ENCODE results near the gene LRRC31.
A peak's percentile ranks its signal among the peaks of the same experiment; 100 is the strongest.

The LRRC31 gene

GRCh38 chr3:169869484-169870220 lies at the start of gene LRRC31:
LRRC31 (minus strand) TSS chr3:169869935; CDS start chr3:169869807, 128 bp downstream.
- H3K27me3 ChIP-seq (ENCODE audit: low read depth, low read length), result no peaks in the 10 kb centered on the region
- H3K9me3 ChIP-seq (ENCODE audit: control insufficient read depth in 1 of 2, low read length in 2 of 2), result no peaks in the 10 kb centered on the region
- H3K27ac ChIP-seq (ENCODE audit: low read length), result peak within 1 kb of the TSS; percentile 60
- H3K4me3 ChIP-seq (ENCODE audit: low read depth in 1 of 2, low read length in 2 of 2), result peak within 1 kb of the TSS in 1 of 2 donors; percentile 45
- H3K36me3 ChIP-seq (ENCODE audit: control insufficient read depth in 1 of 2, insufficient read depth in 2 of 2, low read length in 2 of 2), result no peaks in the 10 kb centered on the region
- H3K4me1 ChIP-seq (ENCODE audit: control insufficient read depth in 1 of 2, insufficient read depth in 2 of 2, low read length in 2 of 2), result no peaks in the 10 kb centered on the region

GRCh38 chr3:169914321-169914720 lies 44.6 kb upstream of the LRRC31 start:
- H3K36me3 ChIP-seq (ENCODE audit: control insufficient read depth in 1 of 2, insufficient read depth in 2 of 2, low read length in 2 of 2), result no peaks in the 10 kb centered on the region
- no peak overlapping the region for H3K4me3 ChIP-seq (ENCODE audit: low read depth in 1 of 2, low read length in 2 of 2)
- H3K27ac ChIP-seq (ENCODE audit: low read length), result no peak overlapping the region
- no peaks in the 10 kb centered on the region for H3K4me1 ChIP-seq (ENCODE audit: control insufficient read depth in 1 of 2, insufficient read depth in 2 of 2, low read length in 2 of 2)
- H3K9me3 ChIP-seq (ENCODE audit: control insufficient read depth in 1 of 2, low read length in 2 of 2), result no peaks in the 10 kb centered on the region
- no peaks in the 10 kb centered on the region for H3K27me3 ChIP-seq (ENCODE audit: low read depth, low read length)

GRCh38 chr3:169913323-169913722 lies 43.6 kb upstream of the LRRC31 start:
- Histone ChIP-seq H3K4me3 (ENCODE audit: low read depth in 1 of 2, low read length in 2 of 2) (no peak overlapping the region), H3K36me3 (ENCODE audit: control insufficient read depth in 1 of 2, insufficient read depth in 2 of 2, low read length in 2 of 2) (no peaks in the 10 kb centered on the region), H3K4me1 (ENCODE audit: control insufficient read depth in 1 of 2, insufficient read depth in 2 of 2, low read length in 2 of 2) (no peaks in the 10 kb centered on the region), H3K27ac (ENCODE audit: low read length) (no peak overlapping the region), H3K9me3 (ENCODE audit: control insufficient read depth in 1 of 2, low read length in 2 of 2) (no peaks in the 10 kb centered on the region), H3K27me3 (ENCODE audit: low read depth, low read length) (no peaks in the 10 kb centered on the region)

- no peak within 1 kb of the TSS for H3K4me3 ChIP-seq (ENCODE audit: low read depth in 1 of 2, low read length in 2 of 2)
- H3K27me3 ChIP-seq (ENCODE audit: low read depth, low read length), result no peaks in the 10 kb centered on the region
- H3K27ac ChIP-seq (ENCODE audit: low read length), result no peak within 1 kb of the TSS
- no peaks in the 10 kb centered on the region for H3K9me3 ChIP-seq (ENCODE audit: control insufficient read depth in 1 of 2, low read length in 2 of 2)
- no peaks in the 10 kb centered on the region for H3K4me1 ChIP-seq (ENCODE audit: control insufficient read depth in 1 of 2, insufficient read depth in 2 of 2, low read length in 2 of 2)
- no peaks in the 10 kb centered on the region for H3K36me3 ChIP-seq (ENCODE audit: control insufficient read depth in 1 of 2, insufficient read depth in 2 of 2, low read length in 2 of 2)
Observed at GRCh38 chr3:169911272-169911671, 41.5 kb upstream of the LRRC31 start, which contains the start of gene SAMD7. SAMD7 (plus strand) TSS chr3:169911572; CDS start chr3:169919499, 7,927 bp downstream.

GRCh38 chr3:169907944-169908343 lies 38.2 kb upstream of the LRRC31 start:
- H3K9me3 ChIP-seq (ENCODE audit: control insufficient read depth in 1 of 2, low read length in 2 of 2), result peaks cover 0 to 3% of the 10 kb centered on the region in 2 donors
- no peak overlapping the region for H3K27ac ChIP-seq (ENCODE audit: low read length)
- no peaks in the 10 kb centered on the region for H3K36me3 ChIP-seq (ENCODE audit: control insufficient read depth in 1 of 2, insufficient read depth in 2 of 2, low read length in 2 of 2)
- no peaks in the 10 kb centered on the region for H3K27me3 ChIP-seq (ENCODE audit: low read depth, low read length)
- H3K4me3 ChIP-seq (ENCODE audit: low read depth in 1 of 2, low read length in 2 of 2), result no peak overlapping the region
- H3K4me1 ChIP-seq (ENCODE audit: control insufficient read depth in 1 of 2, insufficient read depth in 2 of 2, low read length in 2 of 2), result no peaks in the 10 kb centered on the region

GRCh38 chr3:169907476-169907875 lies 37.7 kb upstream of the LRRC31 start:
- Histone ChIP-seq H3K27me3 (ENCODE audit: low read depth, low read length) (no peaks in the 10 kb centered on the region), H3K4me1 (ENCODE audit: control insufficient read depth in 1 of 2, insufficient read depth in 2 of 2, low read length in 2 of 2) (no peaks in the 10 kb centered on the region), H3K4me3 (ENCODE audit: low read depth in 1 of 2, low read length in 2 of 2) (no peak overlapping the region), H3K9me3 (ENCODE audit: control insufficient read depth in 1 of 2, low read length in 2 of 2) (peaks cover 0 to 6% of the 10 kb centered on the region in 2 donors), H3K27ac (ENCODE audit: low read length) (no peak overlapping the region), H3K36me3 (ENCODE audit: control insufficient read depth in 1 of 2, insufficient read depth in 2 of 2, low read length in 2 of 2) (no peaks in the 10 kb centered on the region)

GRCh38 chr3:169905404-169905803 lies 35.7 kb upstream of the LRRC31 start:
- Histone ChIP-seq H3K27ac (ENCODE audit: low read length) (no peak overlapping the region), H3K4me1 (ENCODE audit: control insufficient read depth in 1 of 2, insufficient read depth in 2 of 2, low read length in 2 of 2) (no peaks in the 10 kb centered on the region), H3K27me3 (ENCODE audit: low read depth, low read length) (no peaks in the 10 kb centered on the region), H3K4me3 (ENCODE audit: low read depth in 1 of 2, low read length in 2 of 2) (no peak overlapping the region), H3K36me3 (ENCODE audit: control insufficient read depth in 1 of 2, insufficient read depth in 2 of 2, low read length in 2 of 2) (no peaks in the 10 kb centered on the region), H3K9me3 (ENCODE audit: control insufficient read depth in 1 of 2, low read length in 2 of 2) (peaks cover 2 to 21% of the 10 kb centered on the region in 2 donors)

GRCh38 chr3:169901453-169901852 lies 31.7 kb upstream of the LRRC31 start:
- Histone ChIP-seq H3K4me3 (ENCODE audit: low read depth in 1 of 2, low read length in 2 of 2) (no peak overlapping the region), H3K9me3 (ENCODE audit: control insufficient read depth in 1 of 2, low read length in 2 of 2) (peaks cover 2 to 21% of the 10 kb centered on the region in 2 donors), H3K36me3 (ENCODE audit: control insufficient read depth in 1 of 2, insufficient read depth in 2 of 2, low read length in 2 of 2) (no peaks in the 10 kb centered on the region), H3K4me1 (ENCODE audit: control insufficient read depth in 1 of 2, insufficient read depth in 2 of 2, low read length in 2 of 2) (no peaks in the 10 kb centered on the region), H3K27ac (ENCODE audit: low read length) (no peak overlapping the region), H3K27me3 (ENCODE audit: low read depth, low read length) (no peaks in the 10 kb centered on the region)

- no peak overlapping the region for H3K27ac ChIP-seq (ENCODE audit: low read length)
- H3K4me1 ChIP-seq (ENCODE audit: control insufficient read depth in 1 of 2, insufficient read depth in 2 of 2, low read length in 2 of 2), result no peaks in the 10 kb centered on the region
- no peak overlapping the region for H3K4me3 ChIP-seq (ENCODE audit: low read depth in 1 of 2, low read length in 2 of 2)
- H3K9me3 ChIP-seq (ENCODE audit: control insufficient read depth in 1 of 2, low read length in 2 of 2), result peaks cover 2 to 13% of the 10 kb centered on the region in 2 donors
- no peaks in the 10 kb centered on the region for H3K36me3 ChIP-seq (ENCODE audit: control insufficient read depth in 1 of 2, insufficient read depth in 2 of 2, low read length in 2 of 2)
- no peaks in the 10 kb centered on the region for H3K27me3 ChIP-seq (ENCODE audit: low read depth, low read length)
Observed at GRCh38 chr3:169897284-169897683, 27.5 kb upstream of the LRRC31 start.

GRCh38 chr3:169895072-169895471 lies 25.3 kb upstream of the LRRC31 start:
- Histone ChIP-seq H3K9me3 (ENCODE audit: control insufficient read depth in 1 of 2, low read length in 2 of 2) (no peaks in the 10 kb centered on the region), H3K27me3 (ENCODE audit: low read depth, low read length) (no peaks in the 10 kb centered on the region), H3K36me3 (ENCODE audit: control insufficient read depth in 1 of 2, insufficient read depth in 2 of 2, low read length in 2 of 2) (no peaks in the 10 kb centered on the region), H3K27ac (ENCODE audit: low read length) (no peak overlapping the region), H3K4me3 (ENCODE audit: low read depth in 1 of 2, low read length in 2 of 2) (no peak overlapping the region), H3K4me1 (ENCODE audit: control insufficient read depth in 1 of 2, insufficient read depth in 2 of 2, low read length in 2 of 2) (no peaks in the 10 kb centered on the region)

- Histone ChIP-seq H3K27ac (ENCODE audit: low read length) (no peak overlapping the region), H3K4me3 (ENCODE audit: low read depth in 1 of 2, low read length in 2 of 2) (no peak overlapping the region), H3K9me3 (ENCODE audit: control insufficient read depth in 1 of 2, low read length in 2 of 2) (no peaks in the 10 kb centered on the region), H3K36me3 (ENCODE audit: control insufficient read depth in 1 of 2, insufficient read depth in 2 of 2, low read length in 2 of 2) (no peaks in the 10 kb centered on the region), H3K4me1 (ENCODE audit: control insufficient read depth in 1 of 2, insufficient read depth in 2 of 2, low read length in 2 of 2) (no peaks in the 10 kb centered on the region), H3K27me3 (ENCODE audit: low read depth, low read length) (no peaks in the 10 kb centered on the region)
Observed at GRCh38 chr3:169894110-169894509, 24.4 kb upstream of the LRRC31 start.

- H3K27ac ChIP-seq (ENCODE audit: low read length), result no peak overlapping the region
- no peak overlapping the region for H3K4me3 ChIP-seq (ENCODE audit: low read depth in 1 of 2, low read length in 2 of 2)
- H3K9me3 ChIP-seq (ENCODE audit: control insufficient read depth in 1 of 2, low read length in 2 of 2), result no peaks in the 10 kb centered on the region
- peaks cover 0 to under 1% of the 10 kb centered on the region in 2 donors for H3K4me1 ChIP-seq (ENCODE audit: control insufficient read depth in 1 of 2, insufficient read depth in 2 of 2, low read length in 2 of 2)
- no peaks in the 10 kb centered on the region for H3K27me3 ChIP-seq (ENCODE audit: low read depth, low read length)
- no peaks in the 10 kb centered on the region for H3K36me3 ChIP-seq (ENCODE audit: control insufficient read depth in 1 of 2, insufficient read depth in 2 of 2, low read length in 2 of 2)
Observed at GRCh38 chr3:169891886-169892285, 22.2 kb upstream of the LRRC31 start.

Data from muscle layer of duodenum (tissue), 2 donors.